ENCODE results near the gene SPAG4. TPM values are rescaled to one million over a fixed set of nuclear protein-coding genes. Genes with fewer than 3 reads are reported as not detected.

The SPAG4 gene
- total and polyA plus RNA-seq, 2 experiments from 2014 or later = 2.7 to 2.9 TPM

DNA sequence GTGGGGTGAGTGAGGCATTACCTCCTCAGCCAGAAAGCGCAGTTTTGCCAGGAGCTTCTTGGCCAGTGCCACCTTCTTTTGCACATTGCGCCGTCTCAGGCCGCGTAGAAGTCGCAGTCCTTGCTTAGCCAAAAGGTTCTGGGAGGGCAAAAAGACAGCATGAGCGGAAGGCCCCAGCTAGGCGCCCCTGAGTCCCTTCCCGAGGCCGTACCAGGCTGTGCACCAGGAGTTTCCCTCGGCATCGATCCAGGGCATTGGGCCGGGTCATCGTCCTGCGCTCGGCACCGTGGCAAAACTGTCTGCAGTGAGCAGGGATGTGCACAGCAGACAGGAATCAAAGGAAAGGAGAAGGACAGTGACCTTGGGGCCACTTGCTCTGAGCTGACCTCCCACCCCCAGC, 20.2 kb upstream of the SPAG4 start:
- Histone ChIP-seq H4K20me1 (replicated peaks; ENCODE audit: insufficient read depth) (no peaks in the 10 kb centered on the region), H3K79me2 (replicated peaks; ENCODE audit: insufficient read depth) (no peaks in the 10 kb centered on the region), H2AFZ (no peak overlapping the region), H3K4me2 (no peak overlapping the region), H3F3A (replicated peaks; ENCODE audit: low read depth) (no peaks in the 10 kb centered on the region), H3K27me3 (ENCODE audit: insufficient read depth) (peaks cover 10% of the 10 kb centered on the region), H3K4me3 (no peak overlapping the region), H3K4me1 (ENCODE audit: insufficient read depth) (no peaks in the 10 kb centered on the region), H3K27ac (ENCODE audit: low read depth) (no peak overlapping the region), H3K9me2 (ENCODE audit: insufficient read depth) (no peaks in the 10 kb centered on the region), H3K36me3 (ENCODE audit: insufficient read depth) (no peaks in the 10 kb centered on the region)
- H3K36me3 Mint-ChIP-seq (ENCODE audit: low read depth) = no peaks in the 10 kb centered on the region; the same call in 2 of the 3 replicates
- no peak overlapping the region for H3K27ac Mint-ChIP-seq
- DNase-seq (ENCODE audit: low spot score) (no peak), ATAC-seq (no peak)
- H3K27me3 Mint-ChIP-seq (ENCODE audit: insufficient read depth, low read depth, poor library complexity) = peaks cover 19% of the 10 kb centered on the region
- TF ChIP-seq, protein P1, sequence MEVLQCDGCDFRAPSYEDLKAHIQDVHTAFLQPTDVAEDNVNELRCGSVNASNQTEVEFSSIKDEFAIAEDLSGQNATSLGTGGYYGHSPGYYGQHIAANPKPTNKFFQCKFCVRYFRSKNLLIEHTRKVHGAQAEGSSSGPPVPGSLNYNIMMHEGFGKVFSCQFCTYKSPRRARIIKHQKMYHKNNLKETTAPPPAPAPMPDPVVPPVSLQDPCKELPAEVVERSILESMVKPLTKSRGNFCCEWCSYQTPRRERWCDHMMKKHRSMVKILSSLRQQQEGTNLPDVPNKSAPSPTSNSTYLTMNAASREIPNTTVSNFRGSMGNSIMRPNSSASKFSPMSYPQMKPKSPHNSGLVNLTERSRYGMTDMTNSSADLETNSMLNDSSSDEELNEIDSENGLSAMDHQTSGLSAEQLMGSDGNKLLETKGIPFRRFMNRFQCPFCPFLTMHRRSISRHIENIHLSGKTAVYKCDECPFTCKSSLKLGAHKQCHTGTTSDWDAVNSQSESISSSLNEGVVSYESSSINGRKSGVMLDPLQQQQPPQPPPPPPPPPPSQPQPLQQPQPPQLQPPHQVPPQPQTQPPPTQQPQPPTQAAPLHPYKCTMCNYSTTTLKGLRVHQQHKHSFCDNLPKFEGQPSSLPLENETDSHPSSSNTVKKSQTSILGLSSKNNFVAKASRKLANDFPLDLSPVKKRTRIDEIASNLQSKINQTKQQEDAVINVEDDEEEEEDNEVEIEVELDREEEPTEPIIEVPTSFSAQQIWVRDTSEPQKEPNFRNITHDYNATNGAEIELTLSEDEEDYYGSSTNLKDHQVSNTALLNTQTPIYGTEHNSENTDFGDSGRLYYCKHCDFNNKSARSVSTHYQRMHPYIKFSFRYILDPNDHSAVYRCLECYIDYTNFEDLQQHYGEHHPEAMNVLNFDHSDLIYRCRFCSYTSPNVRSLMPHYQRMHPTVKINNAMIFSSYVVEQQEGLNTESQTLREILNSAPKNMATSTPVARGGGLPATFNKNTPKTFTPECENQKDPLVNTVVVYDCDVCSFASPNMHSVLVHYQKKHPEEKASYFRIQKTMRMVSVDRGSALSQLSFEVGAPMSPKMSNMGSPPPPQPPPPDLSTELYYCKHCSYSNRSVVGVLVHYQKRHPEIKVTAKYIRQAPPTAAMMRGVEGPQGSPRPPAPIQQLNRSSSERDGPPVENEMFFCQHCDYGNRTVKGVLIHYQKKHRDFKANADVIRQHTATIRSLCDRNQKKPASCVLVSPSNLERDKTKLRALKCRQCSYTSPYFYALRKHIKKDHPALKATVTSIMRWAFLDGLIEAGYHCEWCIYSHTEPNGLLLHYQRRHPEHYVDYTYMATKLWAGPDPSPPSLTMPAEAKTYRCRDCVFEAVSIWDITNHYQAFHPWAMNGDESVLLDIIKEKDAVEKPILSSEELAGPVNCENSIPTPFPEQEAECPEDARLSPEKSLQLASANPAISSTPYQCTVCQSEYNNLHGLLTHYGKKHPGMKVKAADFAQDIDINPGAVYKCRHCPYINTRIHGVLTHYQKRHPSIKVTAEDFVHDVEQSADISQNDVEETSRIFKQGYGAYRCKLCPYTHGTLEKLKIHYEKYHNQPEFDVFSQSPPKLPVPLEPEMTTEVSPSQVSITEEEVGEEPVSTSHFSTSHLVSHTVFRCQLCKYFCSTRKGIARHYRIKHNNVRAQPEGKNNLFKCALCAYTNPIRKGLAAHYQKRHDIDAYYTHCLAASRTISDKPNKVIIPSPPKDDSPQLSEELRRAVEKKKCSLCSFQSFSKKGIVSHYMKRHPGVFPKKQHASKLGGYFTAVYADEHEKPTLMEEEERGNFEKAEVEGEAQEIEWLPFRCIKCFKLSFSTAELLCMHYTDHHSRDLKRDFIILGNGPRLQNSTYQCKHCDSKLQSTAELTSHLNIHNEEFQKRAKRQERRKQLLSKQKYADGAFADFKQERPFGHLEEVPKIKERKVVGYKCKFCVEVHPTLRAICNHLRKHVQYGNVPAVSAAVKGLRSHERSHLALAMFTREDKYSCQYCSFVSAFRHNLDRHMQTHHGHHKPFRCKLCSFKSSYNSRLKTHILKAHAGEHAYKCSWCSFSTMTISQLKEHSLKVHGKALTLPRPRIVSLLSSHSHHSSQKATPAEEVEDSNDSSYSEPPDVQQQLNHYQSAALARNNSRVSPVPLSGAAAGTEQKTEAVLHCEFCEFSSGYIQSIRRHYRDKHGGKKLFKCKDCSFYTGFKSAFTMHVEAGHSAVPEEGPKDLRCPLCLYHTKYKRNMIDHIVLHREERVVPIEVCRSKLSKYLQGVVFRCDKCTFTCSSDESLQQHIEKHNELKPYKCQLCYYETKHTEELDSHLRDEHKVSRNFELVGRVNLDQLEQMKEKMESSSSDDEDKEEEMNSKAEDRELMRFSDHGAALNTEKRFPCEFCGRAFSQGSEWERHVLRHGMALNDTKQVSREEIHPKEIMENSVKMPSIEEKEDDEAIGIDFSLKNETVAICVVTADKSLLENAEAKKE (CRISPR knock-in tag; IDR thresholded peaks at IDR 0.05) = no peak
- TF ChIP-seq NANOG (IDR thresholded peaks at IDR 0.05; ENCODE audit: borderline replicate concordance) (no peak), POLR2AphosphoS5 (IDR thresholded peaks at IDR 0.05; ENCODE audit: low read depth) (no peak), ZNF114 (CRISPR knock-in tag; IDR thresholded peaks at IDR 0.05) (no peak), EZH2 (IDR thresholded peaks at IDR 0.05; ENCODE audit: low read depth, unreplicated experiment) (no peak), EZH2phosphoT487 (IDR thresholded peaks at IDR 0.05; ENCODE audit: unreplicated experiment) (no peak), STAT1 (IDR thresholded peaks at IDR 0.05; ENCODE audit: unreplicated experiment) (no peak), CREB1 (CRISPR knock-in tag; IDR thresholded peaks at IDR 0.05; ENCODE audit: low read depth) (no peak), ZNF331 (CRISPR knock-in tag; IDR thresholded peaks at IDR 0.05; ENCODE audit: low read depth) (no peak), JUNB (IDR thresholded peaks at IDR 0.05; ENCODE audit: unreplicated experiment) (no peak)
- TF ChIP-seq, protein P2, sequence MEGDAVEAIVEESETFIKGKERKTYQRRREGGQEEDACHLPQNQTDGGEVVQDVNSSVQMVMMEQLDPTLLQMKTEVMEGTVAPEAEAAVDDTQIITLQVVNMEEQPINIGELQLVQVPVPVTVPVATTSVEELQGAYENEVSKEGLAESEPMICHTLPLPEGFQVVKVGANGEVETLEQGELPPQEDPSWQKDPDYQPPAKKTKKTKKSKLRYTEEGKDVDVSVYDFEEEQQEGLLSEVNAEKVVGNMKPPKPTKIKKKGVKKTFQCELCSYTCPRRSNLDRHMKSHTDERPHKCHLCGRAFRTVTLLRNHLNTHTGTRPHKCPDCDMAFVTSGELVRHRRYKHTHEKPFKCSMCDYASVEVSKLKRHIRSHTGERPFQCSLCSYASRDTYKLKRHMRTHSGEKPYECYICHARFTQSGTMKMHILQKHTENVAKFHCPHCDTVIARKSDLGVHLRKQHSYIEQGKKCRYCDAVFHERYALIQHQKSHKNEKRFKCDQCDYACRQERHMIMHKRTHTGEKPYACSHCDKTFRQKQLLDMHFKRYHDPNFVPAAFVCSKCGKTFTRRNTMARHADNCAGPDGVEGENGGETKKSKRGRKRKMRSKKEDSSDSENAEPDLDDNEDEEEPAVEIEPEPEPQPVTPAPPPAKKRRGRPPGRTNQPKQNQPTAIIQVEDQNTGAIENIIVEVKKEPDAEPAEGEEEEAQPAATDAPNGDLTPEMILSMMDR (conservative IDR thresholded peaks at IDR 0.05; ENCODE audit: low read depth in 2 of 2) = no peak
- TF ChIP-seq, protein P3, sequence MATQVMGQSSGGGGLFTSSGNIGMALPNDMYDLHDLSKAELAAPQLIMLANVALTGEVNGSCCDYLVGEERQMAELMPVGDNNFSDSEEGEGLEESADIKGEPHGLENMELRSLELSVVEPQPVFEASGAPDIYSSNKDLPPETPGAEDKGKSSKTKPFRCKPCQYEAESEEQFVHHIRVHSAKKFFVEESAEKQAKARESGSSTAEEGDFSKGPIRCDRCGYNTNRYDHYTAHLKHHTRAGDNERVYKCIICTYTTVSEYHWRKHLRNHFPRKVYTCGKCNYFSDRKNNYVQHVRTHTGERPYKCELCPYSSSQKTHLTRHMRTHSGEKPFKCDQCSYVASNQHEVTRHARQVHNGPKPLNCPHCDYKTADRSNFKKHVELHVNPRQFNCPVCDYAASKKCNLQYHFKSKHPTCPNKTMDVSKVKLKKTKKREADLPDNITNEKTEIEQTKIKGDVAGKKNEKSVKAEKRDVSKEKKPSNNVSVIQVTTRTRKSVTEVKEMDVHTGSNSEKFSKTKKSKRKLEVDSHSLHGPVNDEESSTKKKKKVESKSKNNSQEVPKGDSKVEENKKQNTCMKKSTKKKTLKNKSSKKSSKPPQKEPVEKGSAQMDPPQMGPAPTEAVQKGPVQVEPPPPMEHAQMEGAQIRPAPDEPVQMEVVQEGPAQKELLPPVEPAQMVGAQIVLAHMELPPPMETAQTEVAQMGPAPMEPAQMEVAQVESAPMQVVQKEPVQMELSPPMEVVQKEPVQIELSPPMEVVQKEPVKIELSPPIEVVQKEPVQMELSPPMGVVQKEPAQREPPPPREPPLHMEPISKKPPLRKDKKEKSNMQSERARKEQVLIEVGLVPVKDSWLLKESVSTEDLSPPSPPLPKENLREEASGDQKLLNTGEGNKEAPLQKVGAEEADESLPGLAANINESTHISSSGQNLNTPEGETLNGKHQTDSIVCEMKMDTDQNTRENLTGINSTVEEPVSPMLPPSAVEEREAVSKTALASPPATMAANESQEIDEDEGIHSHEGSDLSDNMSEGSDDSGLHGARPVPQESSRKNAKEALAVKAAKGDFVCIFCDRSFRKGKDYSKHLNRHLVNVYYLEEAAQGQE (IDR thresholded peaks at IDR 0.05; ENCODE audit: unreplicated experiment) = no peak
- TF ChIP-seq, protein P4, sequence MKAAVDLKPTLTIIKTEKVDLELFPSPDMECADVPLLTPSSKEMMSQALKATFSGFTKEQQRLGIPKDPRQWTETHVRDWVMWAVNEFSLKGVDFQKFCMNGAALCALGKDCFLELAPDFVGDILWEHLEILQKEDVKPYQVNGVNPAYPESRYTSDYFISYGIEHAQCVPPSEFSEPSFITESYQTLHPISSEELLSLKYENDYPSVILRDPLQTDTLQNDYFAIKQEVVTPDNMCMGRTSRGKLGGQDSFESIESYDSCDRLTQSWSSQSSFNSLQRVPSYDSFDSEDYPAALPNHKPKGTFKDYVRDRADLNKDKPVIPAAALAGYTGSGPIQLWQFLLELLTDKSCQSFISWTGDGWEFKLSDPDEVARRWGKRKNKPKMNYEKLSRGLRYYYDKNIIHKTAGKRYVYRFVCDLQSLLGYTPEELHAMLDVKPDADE (IDR thresholded peaks at IDR 0.05) = no peak
- H3K9me3 Mint-ChIP-seq = no peaks in the 10 kb centered on the region
- no peak overlapping the region for H3K4me3 Mint-ChIP-seq
- peaks cover 12% of the 10 kb centered on the region for H3K4me1 Mint-ChIP-seq
